Endothelial cell of umbilical vein (primary cell): ENCODE results near the gene FYN. TPM values are rescaled to one million over a fixed set of nuclear protein-coding genes. Genes with fewer than 3 reads are reported as not detected.

Experiments
- BruUV-seq: library from RNA; stranded (reverse); fragments of 400-500 nt; replicated peaks from 2 replicates; lab custom pipeline; 2021; lab: Mats Ljungman, UMichigan
- CTCF ChIA-PET: fragments of 300-600, 350-600 bp; sonication (Branson Sonifier 250); formaldehyde crosslinking; loops from one replicate; lab custom pipeline; 2021; ENCODE audit warnings: antibody characterized with exemption, inconsistent platforms; lab: Charles Lee
- POLR2A ChIA-PET: fragments of 300-600, 350-600 bp; sonication (Branson Sonifier 250); formaldehyde crosslinking; loops from one replicate; lab custom pipeline; 2021; ENCODE audit warnings: antibody characterized with exemption, inconsistent platforms; lab: Charles Lee
- DNase-seq: peaks from one replicate; pipeline ENCODE4 v3.0.0-alpha.2; 2011; ENCODE audit warnings: low read depth, low spot score
- FAIRE-seq: peaks from 2 replicates; lab custom pipeline; 2011; peaks lifted over from hg19 to GRCh38; lab: Jason Lieb, UNC
- H2AFZ ChIP-seq: 2 replicates; pipeline ENCODE4 v1.6.0; 2012; ENCODE audit warnings: low read depth, low read length, control low read depth, inconsistent platforms
- H3K27ac ChIP-seq: 2 replicates; pipeline ENCODE4 v1.5.1; 2011; ENCODE audit warnings: low read depth, mild to moderate bottlenecking, control low read depth, low read length, moderate library complexity; ENCODE audit not compliant: insufficient read depth
- H3K27me3 ChIP-seq, 2 experiments: 2 replicates each; pipeline versions ENCODE4 v1.6.0 to v1.6.1; 2011; ENCODE audit warnings: low read length in 2 of 2, mixed read lengths in 1 of 2; ENCODE audit not compliant: control insufficient read depth in 2 of 2, insufficient read depth in 2 of 2
- H3K36me3 ChIP-seq, 2 experiments: 2 replicates in 1 of 2; 3 replicates in 1 of 2; pipeline ENCODE4 v1.5.1; 2011; ENCODE audit warnings: low read length in 2 of 2, mild to moderate bottlenecking in 1 of 2, moderate library complexity in 1 of 2; ENCODE audit not compliant: control insufficient read depth in 2 of 2, insufficient read depth in 2 of 2; ENCODE audit errors: extremely low read depth in 1 of 2
- H3K4me1 ChIP-seq: 3 replicates; pipeline ENCODE4 v1.5.1; 2011; ENCODE audit warnings: mild to moderate bottlenecking, low read length; ENCODE audit not compliant: control insufficient read depth, insufficient read depth; ENCODE audit errors: extremely low read depth
- H3K4me2 ChIP-seq: 2 replicates; pipeline ENCODE4 v1.6.1; 2011; ENCODE audit warnings: low read length, control low read depth, mixed read lengths; ENCODE audit not compliant: insufficient read depth
- H3K4me3 ChIP-seq, 3 experiments: fragments of 200-600 bp in 1 of 3; sonication (generic), shearing (Covaris generic) in 1 of 3; replicated peaks in 1 of 3; 2 replicates each; pipeline ENCODE4 v1.5.1; 2011 to 2016; ENCODE audit warnings: control low read depth in 3 of 3, low read length in 3 of 3, mild to moderate bottlenecking in 2 of 3, inconsistent platforms in 1 of 3, low read depth in 1 of 3, moderate library complexity in 1 of 3; ENCODE audit not compliant: insufficient read depth in 1 of 3
- H3K79me2 ChIP-seq: 2 replicates; pipeline ENCODE4 v1.6.0; 2012; ENCODE audit warnings: low read length, inconsistent platforms; ENCODE audit not compliant: control insufficient read depth, insufficient read depth
- H3K9ac ChIP-seq: replicated peaks from 2 replicates; pipeline ENCODE3; 2011; ENCODE audit warnings: low read length, control low read depth; ENCODE audit not compliant: insufficient read depth; ENCODE audit errors: extremely low read depth
- H3K9me1 ChIP-seq: replicated peaks from 3 replicates; pipeline ENCODE4 v1.6.0; 2011; ENCODE audit warnings: mild to moderate bottlenecking, low read length; ENCODE audit not compliant: control insufficient read depth, insufficient read depth; ENCODE audit errors: extremely low read depth
- H3K9me3 ChIP-seq: replicated peaks from 2 replicates; pipeline ENCODE4 v1.5.1; 2012; ENCODE audit warnings: low read length, inconsistent platforms; ENCODE audit not compliant: control insufficient read depth, insufficient read depth
- H4K20me1 ChIP-seq: replicated peaks from 2 replicates; pipeline ENCODE3; 2011; ENCODE audit warnings: mild to moderate bottlenecking, low read length; ENCODE audit not compliant: control insufficient read depth, insufficient read depth; ENCODE audit errors: extremely low read depth
- CTCF ChIP-seq, 2 donors: IDR thresholded peaks; 1 replicate in 1 of 2; 2 replicates in 1 of 2; pipeline ENCODE4 v1.5.1; 2011; ENCODE audit warnings: low read length in 2 of 2, mild to moderate bottlenecking in 2 of 2, moderate library complexity in 2 of 2, control low read depth in 1 of 2, inconsistent platforms in 1 of 2, low read depth in 1 of 2; ENCODE audit not compliant: insufficient read depth in 1 of 2; ENCODE audit errors: extremely low read depth in 1 of 2
- EZH2 ChIP-seq: IDR thresholded peaks from 2 replicates; pipeline ENCODE4 v1.6.1; 2012; ENCODE audit warnings: borderline replicate concordance, low read depth, mild to moderate bottlenecking, moderate library complexity, low read length, inconsistent platforms; ENCODE audit not compliant: severe bottlenecking
- FOS ChIP-seq: IDR thresholded peaks from 2 replicates; pipeline ENCODE4 v1.6.1; 2011; ENCODE audit warnings: mild to moderate bottlenecking, low read length, moderate library complexity, borderline replicate concordance; ENCODE audit not compliant: insufficient read depth
- GATA2 ChIP-seq: IDR thresholded peaks from 2 replicates; pipeline ENCODE4 v1.7.0; 2011; ENCODE audit warnings: low read depth, mild to moderate bottlenecking, moderate library complexity, mixed read lengths, low read length; ENCODE audit not compliant: insufficient read length, insufficient read depth
- JUN ChIP-seq: IDR thresholded peaks from 2 replicates; pipeline ENCODE4 v1.6.1; 2011; ENCODE audit warnings: borderline replicate concordance, low read depth; ENCODE audit not compliant: insufficient read length, insufficient read depth
- MAX ChIP-seq: IDR thresholded peaks from 2 replicates; pipeline ENCODE4 v1.6.1; 2011; ENCODE audit not compliant: insufficient read depth, insufficient read length
- MYC ChIP-seq: IDR thresholded peaks from one replicate; pipeline ENCODE4 v1.6.1; 2011; ENCODE audit warnings: mild to moderate bottlenecking, low read depth, low read length
- POLR2A ChIP-seq: IDR thresholded peaks from 2 replicates; pipeline ENCODE4 v1.6.1; 2012; ENCODE audit warnings: low read depth, mild to moderate bottlenecking, control low read depth, low read length
- POLR2AphosphoS5 ChIP-seq: IDR thresholded peaks from 2 replicates; pipeline ENCODE4 v1.6.1; 2012; ENCODE audit warnings: low read depth, mild to moderate bottlenecking, control low read depth, low read length, moderate library complexity; ENCODE audit not compliant: insufficient read depth
- dilution Hi-C: fragments of 300-500 bp; cut with MboI; formaldehyde crosslinking; loops from one replicate; pipeline ENCODE4 v1.15.0; 2019; ENCODE audit warnings: low sequenced_read_pairs; ENCODE audit not compliant: extremely low pct_ligation_motif_present
- intact Hi-C: fragments of 100-400 bp; cut with micrococcal nuclease; formaldehyde crosslinking; loops from one replicate; pipeline ENCODE4 v1.10.0; 2022
- polyA plus RNA-seq, 4 experiments: library from polyadenylated mRNA; depleted of rRNA in 3 of 4; stranded (reverse) in 3 of 4; unstranded in 1 of 4; fragments of >200 nt; gene quantifications; 2 replicates each; pipeline versions ENCODE4 v1.2.1 to v1.2.3, GENCODE V29; 2011 to 2012; ENCODE audit warnings: missing spikeins in 1 of 4
- total RNA-seq: library from RNA; stranded (reverse); gene quantifications from 2 replicates; pipeline ENCODE4 v1.2.3, GENCODE V29; 2021

The FYN gene
- total and polyA plus RNA-seq, 2 donors (not counting 3 experiments of a cell fraction or from before 2014, with no cell fraction given), result 69.0 to 143 TPM

- H3K4me3 ChIP-seq, result no peak overlapping the region
- dilution Hi-C loops, result no loop called here
- no peaks in the 10 kb centered on the region for H3K4me1 ChIP-seq
- no peaks in the 10 kb centered on the region for H4K20me1 ChIP-seq
- peaks cover 0 to 1% of the 10 kb centered on the region in 2 experiments for H3K27me3 ChIP-seq
- ChIA-PET CTCF (no interaction called here), POLR2A (no interaction called here)
- no peak overlapping the region for H3K9ac ChIP-seq
- BruUV-seq, result no TSS peak
- no peaks in the 10 kb centered on the region for H3K9me3 ChIP-seq
- FAIRE-seq (peak; percentile 15), DNase-seq (no peak)
- TF ChIP-seq MYC (no peak), POLR2A (no peak), CTCF (IDR thresholded peaks at IDR 0.05; ENCODE audit: extremely low read depth in 1 of 2, insufficient read depth in 1 of 2, low read depth in 1 of 2, low read length in 2 of 2) (no peak), MAX (no peak), EZH2 (no peak), JUN (no peak), POLR2AphosphoS5 (no peak), FOS (no peak), GATA2 (no peak)
- H3K36me3 ChIP-seq, result no peaks in the 10 kb centered on the region
- H2AFZ ChIP-seq, result no peak overlapping the region
- no peaks in the 10 kb centered on the region for H3K9me1 ChIP-seq
- no peaks in the 10 kb centered on the region for H3K79me2 ChIP-seq
- H3K4me2 ChIP-seq, result no peak overlapping the region
- H3K27ac ChIP-seq, result no peak overlapping the region
- intact Hi-C loops, result no loop called here
Measured at GRCh38 chr6:111623046-111623718, 250.1 kb downstream of the FYN start.
